GM21381 (cell line): ENCODE results near the gene THAP12.

Source experiments
- ATAC-seq: cut with Tn5 transposase; IDR thresholded peaks from one replicate; pipeline ENCODE4 v1.9.1; 2021; ENCODE audit warnings: mild to moderate bottlenecking, moderate library complexity; ENCODE audit not compliant: unreplicated experiment

Gene THAP12

DNA sequence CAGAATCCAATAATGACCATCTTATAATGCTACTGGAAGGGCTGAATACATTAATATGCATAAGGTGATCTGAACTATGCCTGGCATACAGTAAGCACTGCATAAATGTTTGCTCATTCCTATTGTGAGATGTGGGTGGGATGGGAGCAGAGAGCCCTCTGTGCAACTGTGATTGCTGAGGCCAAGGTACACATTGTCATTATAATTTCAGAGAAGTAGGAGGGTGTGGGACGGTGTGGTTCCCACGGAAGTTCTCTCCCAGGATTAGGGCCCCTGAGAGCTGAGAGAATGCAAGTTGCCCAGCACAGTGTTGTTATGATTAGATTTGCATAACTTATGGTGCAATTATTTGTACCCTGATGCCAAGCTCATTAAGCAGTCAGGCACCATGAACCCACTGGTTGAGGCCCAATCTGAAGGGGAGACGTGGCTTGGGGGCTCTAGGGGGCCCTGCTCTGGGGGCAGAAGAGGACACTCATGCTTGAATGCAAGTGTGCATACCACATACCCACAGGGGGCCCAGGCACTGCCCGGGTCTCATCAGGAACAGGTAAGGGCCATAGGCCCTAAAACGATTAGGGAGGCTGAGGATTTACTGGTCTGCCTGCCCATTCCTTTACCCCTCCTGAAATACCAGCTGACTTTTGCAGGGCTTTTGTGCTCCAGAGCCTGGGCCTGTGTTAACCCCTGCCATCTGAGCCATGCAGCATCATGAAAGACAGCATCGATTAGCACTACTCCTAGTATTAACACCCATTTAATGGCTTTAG lies 72.8 kb downstream of the THAP12 start:
- no peak for ATAC-seq

DNA sequence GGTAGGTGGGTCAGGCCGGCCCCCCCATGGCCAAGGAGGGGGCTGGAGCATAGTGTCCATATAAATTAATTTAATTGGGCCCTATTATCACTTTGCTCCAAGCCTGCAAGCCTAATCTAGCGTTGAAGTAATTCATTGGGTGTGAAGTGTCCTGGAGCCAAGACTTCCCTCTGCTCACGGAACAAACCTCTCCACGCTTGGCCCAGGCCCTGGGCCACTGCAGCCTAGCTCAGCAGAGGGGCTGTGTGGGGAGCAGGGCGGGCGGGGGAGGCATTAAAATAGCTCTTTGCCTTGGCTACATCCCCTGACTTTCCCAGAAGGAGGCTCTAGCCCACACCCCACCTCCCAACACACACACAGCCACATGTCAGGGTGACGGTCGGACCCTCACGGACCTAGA lies 73.5 kb downstream of the THAP12 start:
- no peak for ATAC-seq

DNA sequence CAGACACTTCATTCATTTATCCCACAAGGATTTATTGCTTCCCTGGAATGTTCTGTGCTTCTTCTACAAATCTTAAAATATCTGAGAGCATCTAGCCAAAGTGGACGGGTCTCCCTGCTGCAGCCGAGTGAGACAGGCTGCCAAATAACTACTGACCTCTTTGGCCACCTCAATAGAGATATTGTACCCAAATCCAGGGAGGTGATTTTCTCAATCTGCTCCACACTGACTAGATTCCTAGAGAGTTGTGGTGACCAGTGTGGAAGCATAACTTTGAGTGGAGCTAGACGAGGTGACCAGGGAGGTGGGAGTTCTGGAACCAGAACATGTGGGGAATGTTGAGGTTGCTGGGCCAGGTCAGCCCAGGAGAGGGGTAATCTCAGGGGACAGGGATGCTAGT lies 77.5 kb downstream of the THAP12 start:
- no peak for ATAC-seq

DNA sequence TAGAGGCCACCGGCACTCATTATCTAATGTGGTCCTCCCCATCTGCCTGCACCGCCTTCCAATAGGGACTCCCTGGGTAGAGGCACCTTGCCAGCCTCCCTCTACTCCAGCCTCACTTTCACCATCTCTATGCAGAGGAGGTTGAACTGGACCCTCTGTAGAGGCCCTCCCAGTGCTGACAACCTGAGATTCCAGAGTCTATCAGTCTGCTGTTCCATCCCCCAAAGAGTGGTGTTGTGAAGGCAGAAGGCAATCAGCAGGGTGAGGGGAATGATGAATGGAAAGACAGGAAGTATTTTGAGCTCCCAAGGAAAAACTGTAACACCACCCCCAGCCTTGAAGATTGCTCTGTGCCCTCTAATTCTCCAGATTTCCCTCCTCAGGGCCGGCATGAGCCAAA lies 77.9 kb downstream of the THAP12 start:
- no peak for ATAC-seq
